ENCODE results near the gene PRRX2. TPM values are rescaled to one million over a fixed set of nuclear protein-coding genes. Genes with fewer than 3 reads are reported as not detected.

PRRX2 gene
- total and polyA plus RNA-seq, 2 experiments from 2014 or later = 141 to 169 TPM

- no peaks in the 10 kb centered on the region for H3K9me3 ChIP-seq (ENCODE audit: low read depth)
- WGBS, 2 experiments (ENCODE audit: low coverage in 1 of 2, low lambda C conversion rate in 2 of 2, missing lambda C conversion rate in 2 of 2) = 3 to 4% methylated on average over 12 to 17 of the region's 17 CpGs
- peak overlapping the region; percentile 58 for H3K4me3 ChIP-seq
Observed at GRCh38 chr9:129698254-129698757, 32.9 kb downstream of the PRRX2 start.

DNA sequence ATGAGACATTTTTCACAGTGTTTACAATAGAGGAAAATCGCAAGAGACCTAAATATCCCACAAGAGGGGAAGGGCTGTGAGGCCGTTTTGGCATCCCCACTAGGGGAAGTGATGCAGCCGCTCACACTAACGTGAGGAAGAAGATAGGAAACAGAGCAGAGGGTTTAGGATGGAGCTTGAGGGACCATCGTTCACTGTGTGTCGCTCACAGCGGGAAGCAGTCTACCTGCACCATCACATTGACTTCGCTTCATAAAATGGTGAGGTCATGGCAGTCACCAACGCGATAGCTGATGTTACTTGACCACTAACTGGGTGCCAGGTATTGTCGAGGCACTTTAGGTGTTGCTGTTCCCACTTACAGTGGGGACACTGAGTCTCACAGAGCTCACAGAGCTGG, 35.6 kb downstream of the PRRX2 start:
- Histone ChIP-seq H3K9me2 (ENCODE audit: insufficient read depth) (no peaks in the 10 kb centered on the region), H3K9ac (peak overlapping the region; percentile 99), H3K27me3 (replicated peaks; ENCODE audit: insufficient read depth) (no peaks in the 10 kb centered on the region), H3K27ac (peak overlapping the region; percentile 100), H3K9me3 (ENCODE audit: low read depth) (no peaks in the 10 kb centered on the region), H2AFZ (no peak overlapping the region), H3K79me2 (ENCODE audit: insufficient read depth) (peaks cover 82% of the 10 kb centered on the region), H3K4me3 (no peak overlapping the region), H3F3A (ENCODE audit: insufficient read depth) (peaks cover 61% of the 10 kb centered on the region), H4K20me1 (ENCODE audit: insufficient read depth) (no peaks in the 10 kb centered on the region), H3K4me2 (ENCODE audit: unreplicated experiment) (no peak overlapping the region), H3K36me3 (ENCODE audit: low read depth) (0 out of 2 replicates have a peak, but pooled peaks cover 4% of the 10 kb centered on the region), H3K4me1 (ENCODE audit: insufficient read depth) (peaks cover 72% of the 10 kb centered on the region)
- WGBS, 2 experiments (ENCODE audit: low coverage in 1 of 2, low lambda C conversion rate in 2 of 2, missing lambda C conversion rate in 2 of 2) = 60% methylated on average over 11 of the region's 11 CpGs
- TF ChIP-seq EZH2 (IDR thresholded peaks at IDR 0.05; ENCODE audit: insufficient read depth, poor library complexity, severe bottlenecking) = no peak
- TF ChIP-seq EZH2phosphoT487 (IDR thresholded peaks at IDR 0.05; ENCODE audit: insufficient read depth, low read depth) = no peak
- no peak for DNase-seq
- in situ Hi-C loops (cut with MboI) = no loop called here

More at GRCh38 chr9:129698254-129698757, 32.9 kb downstream of the PRRX2 start:
- Histone ChIP-seq H4K20me1 (ENCODE audit: insufficient read depth) (no peaks in the 10 kb centered on the region), H3K79me2 (ENCODE audit: insufficient read depth) (peaks cover 83% of the 10 kb centered on the region), H3K9me2 (ENCODE audit: insufficient read depth) (no peaks in the 10 kb centered on the region), H3K36me3 (ENCODE audit: low read depth) (0 out of 2 replicates have a peak, but pooled peaks cover 4% of the 10 kb centered on the region), H3K27ac (peak overlapping the region; percentile 100), H2AFZ (no peak overlapping the region), H3K4me1 (ENCODE audit: insufficient read depth) (peaks cover 85% of the 10 kb centered on the region), H3K4me2 (ENCODE audit: unreplicated experiment) (peak overlapping the region; percentile 78), H3K27me3 (replicated peaks; ENCODE audit: insufficient read depth) (no peaks in the 10 kb centered on the region), H3F3A (ENCODE audit: insufficient read depth) (peaks cover 77% of the 10 kb centered on the region), H3K9ac (peak overlapping the region; percentile 99)
- in situ Hi-C loops (cut with MboI) = no loop called here
- no peak for TF ChIP-seq EZH2 (IDR thresholded peaks at IDR 0.05; ENCODE audit: insufficient read depth, poor library complexity, severe bottlenecking)
- no peak for TF ChIP-seq EZH2phosphoT487 (IDR thresholded peaks at IDR 0.05; ENCODE audit: insufficient read depth, low read depth)
- peak; percentile 95 for DNase-seq

- Histone ChIP-seq H3K9me2 (ENCODE audit: insufficient read depth) (no peaks in the 10 kb centered on the region), H4K20me1 (ENCODE audit: insufficient read depth) (no peaks in the 10 kb centered on the region), H3K4me3 (no peak overlapping the region), H3K4me2 (ENCODE audit: unreplicated experiment) (no peak overlapping the region), H3K27ac (peak overlapping the region; percentile 100), H3F3A (ENCODE audit: insufficient read depth) (peaks cover 58% of the 10 kb centered on the region), H3K9me3 (ENCODE audit: low read depth) (no peaks in the 10 kb centered on the region), H3K4me1 (ENCODE audit: insufficient read depth) (peaks cover 67% of the 10 kb centered on the region), H2AFZ (no peak overlapping the region), H3K36me3 (ENCODE audit: low read depth) (0 out of 2 replicates have a peak, but pooled peaks cover 4% of the 10 kb centered on the region), H3K79me2 (ENCODE audit: insufficient read depth) (peaks cover 82% of the 10 kb centered on the region), H3K9ac (peak overlapping the region; percentile 99), H3K27me3 (replicated peaks; ENCODE audit: insufficient read depth) (no peaks in the 10 kb centered on the region)
- 53 to 60% methylated on average over 5 of the region's 5 CpGs for WGBS, 2 experiments (ENCODE audit: low coverage in 1 of 2, low lambda C conversion rate in 2 of 2, missing lambda C conversion rate in 2 of 2)
- no peak for DNase-seq
- no peak for TF ChIP-seq EZH2phosphoT487 (IDR thresholded peaks at IDR 0.05; ENCODE audit: insufficient read depth, low read depth)
- no peak for TF ChIP-seq EZH2 (IDR thresholded peaks at IDR 0.05; ENCODE audit: insufficient read depth, poor library complexity, severe bottlenecking)
- in situ Hi-C loops (cut with MboI) = no loop called here
Observed at GRCh38 chr9:129701549-129701948, 36.1 kb downstream of the PRRX2 start.

- Histone ChIP-seq H2AFZ (no peak overlapping the region), H3F3A (ENCODE audit: insufficient read depth) (peaks cover 61% of the 10 kb centered on the region), H4K20me1 (ENCODE audit: insufficient read depth) (no peaks in the 10 kb centered on the region), H3K9me2 (ENCODE audit: insufficient read depth) (no peaks in the 10 kb centered on the region), H3K9me3 (ENCODE audit: low read depth) (no peaks in the 10 kb centered on the region), H3K79me2 (ENCODE audit: insufficient read depth) (peaks cover 91% of the 10 kb centered on the region), H3K9ac (peak overlapping the region; percentile 99), H3K4me3 (peak overlapping the region; percentile 40), H3K27me3 (replicated peaks; ENCODE audit: insufficient read depth) (no peaks in the 10 kb centered on the region), H3K27ac (peak overlapping the region; percentile 100), H3K36me3 (ENCODE audit: low read depth) (0 out of 2 replicates have a peak, but pooled peaks cover 4% of the 10 kb centered on the region), H3K4me1 (ENCODE audit: insufficient read depth) (peaks cover 58% of the 10 kb centered on the region), H3K4me2 (ENCODE audit: unreplicated experiment) (peak overlapping the region; percentile 77)
- peak; percentile 97 for DNase-seq
- TF ChIP-seq EZH2 (IDR thresholded peaks at IDR 0.05; ENCODE audit: insufficient read depth, poor library complexity, severe bottlenecking) (no peak), EZH2phosphoT487 (IDR thresholded peaks at IDR 0.05; ENCODE audit: insufficient read depth, low read depth) (no peak)
- in situ Hi-C loops (cut with MboI) = no loop called here
- 5 to 9% methylated on average over 19 of the region's 19 CpGs for WGBS, 2 experiments (ENCODE audit: low coverage in 1 of 2, low lambda C conversion rate in 2 of 2, missing lambda C conversion rate in 2 of 2)
Observed at GRCh38 chr9:129702589-129703520, 37.4 kb downstream of the PRRX2 start.
